Left hindlimb (tissue), 1 donor: ENCODE data around the gene TWIST2.

Experiments
- DNase-seq: peaks from one replicate; pipeline ENCODE4 v3.0.0-alpha.2; 2018

TWIST2 gene

DNA sequence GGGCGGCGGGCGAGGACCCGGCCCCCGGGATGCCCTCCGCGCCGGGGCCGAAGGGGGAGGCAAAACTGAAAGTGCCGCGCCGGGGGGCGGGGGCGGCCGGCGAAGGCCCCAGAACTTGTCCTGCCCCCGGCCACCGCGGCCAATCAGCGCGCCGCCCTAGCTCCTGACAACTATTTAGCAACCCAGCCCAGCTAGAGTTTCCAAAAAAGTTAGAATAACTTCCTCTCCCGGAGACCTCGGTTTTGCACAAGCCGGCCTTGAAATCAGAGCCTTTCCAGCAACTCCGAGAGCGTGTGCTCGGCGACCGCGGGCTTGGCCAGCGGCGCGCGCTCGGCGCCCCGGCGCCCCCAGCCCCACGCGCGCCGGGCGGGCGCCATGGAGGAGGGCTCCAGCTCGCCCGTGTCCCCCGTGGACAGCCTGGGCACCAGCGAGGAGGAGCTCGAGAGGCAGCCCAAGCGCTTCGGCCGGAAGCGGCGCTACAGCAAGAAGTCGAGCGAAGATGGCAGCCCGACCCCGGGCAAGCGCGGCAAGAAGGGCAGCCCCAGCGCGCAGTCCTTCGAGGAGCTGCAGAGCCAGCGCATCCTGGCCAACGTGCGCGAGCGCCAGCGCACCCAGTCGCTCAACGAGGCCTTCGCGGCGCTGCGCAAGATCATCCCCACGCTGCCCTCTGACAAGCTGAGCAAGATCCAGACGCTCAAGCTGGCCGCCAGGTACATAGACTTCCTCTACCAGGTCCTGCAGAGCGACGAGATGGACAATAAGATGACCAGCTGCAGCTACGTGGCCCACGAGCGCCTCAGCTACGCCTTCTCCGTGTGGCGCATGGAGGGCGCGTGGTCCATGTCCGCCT lies at the start of gene TWIST2:
TWIST2 (plus strand) TSS at position 245 of the 850 bp plus-strand sequence; CDS start at position 376, 131 bp downstream.
- DNase-seq: peak; percentile 86

DNA sequence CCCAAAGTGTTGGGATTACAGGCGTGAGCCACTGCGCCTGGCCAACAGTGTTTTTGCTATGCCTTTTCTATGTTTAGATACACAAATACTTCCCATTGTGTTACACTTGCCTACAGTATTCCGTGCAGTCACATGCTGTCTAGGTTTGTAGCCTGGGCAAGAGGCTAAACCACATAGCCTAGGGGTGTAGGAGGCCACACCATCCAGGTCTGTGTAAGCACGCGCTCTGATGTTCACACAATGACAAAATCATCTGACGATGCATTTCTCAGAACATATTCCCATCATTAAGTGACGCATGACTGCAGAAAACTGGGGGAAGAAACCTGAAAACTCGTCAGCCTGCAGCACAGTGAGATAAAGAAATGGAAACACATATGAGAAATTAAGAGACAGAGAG lies 46.1 kb upstream of the TWIST2 start:
- no peak for DNase-seq

DNA sequence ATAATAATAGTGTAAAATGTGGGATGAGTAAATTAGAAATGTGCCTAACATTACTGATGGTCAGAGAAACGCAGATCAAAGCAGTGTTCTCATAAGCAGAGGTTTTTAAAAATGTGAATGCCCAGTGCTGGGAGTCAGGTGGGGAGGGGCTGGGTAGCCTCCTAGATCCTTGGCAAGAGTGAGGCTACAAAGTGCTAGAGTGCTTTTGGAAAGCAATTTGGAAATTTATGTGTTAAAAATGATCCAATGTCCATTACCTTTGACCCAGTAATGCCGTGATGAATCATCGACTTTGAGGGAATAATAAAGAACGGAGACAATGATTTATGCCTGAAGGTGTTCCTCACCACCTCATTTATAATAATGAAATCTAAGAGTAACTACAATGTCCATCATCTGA lies 44.9 kb upstream of the TWIST2 start:
- DNase-seq: no peak

- no peak for DNase-seq
These were observed 43.7 kb upstream of the TWIST2 start for GRCh38 chr2:238803996-238804870.

DNA sequence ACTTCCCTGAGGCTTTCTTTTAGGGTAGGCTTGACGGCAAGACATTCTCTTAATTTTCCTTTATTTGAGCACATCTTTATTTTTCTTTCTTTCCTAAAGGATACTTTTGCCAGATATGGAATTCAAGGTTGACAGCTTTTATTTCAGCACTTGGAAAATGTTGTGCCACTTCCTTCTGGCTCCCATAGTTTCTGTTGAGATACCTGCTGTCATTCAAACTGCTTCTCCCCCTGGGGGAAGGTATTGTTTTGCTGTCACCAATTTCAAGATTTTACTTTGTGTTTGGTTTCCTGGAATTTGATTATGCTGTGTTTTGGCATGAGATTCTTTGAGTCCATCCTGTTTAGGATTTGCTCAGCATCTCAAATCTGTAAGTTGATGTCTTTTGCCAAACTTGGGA lies 39.1 kb upstream of the TWIST2 start:
- DNase-seq: no peak

- no peak for DNase-seq
These were observed 37.6 kb upstream of the TWIST2 start for GRCh38 chr2:238810321-238810720.

DNA sequence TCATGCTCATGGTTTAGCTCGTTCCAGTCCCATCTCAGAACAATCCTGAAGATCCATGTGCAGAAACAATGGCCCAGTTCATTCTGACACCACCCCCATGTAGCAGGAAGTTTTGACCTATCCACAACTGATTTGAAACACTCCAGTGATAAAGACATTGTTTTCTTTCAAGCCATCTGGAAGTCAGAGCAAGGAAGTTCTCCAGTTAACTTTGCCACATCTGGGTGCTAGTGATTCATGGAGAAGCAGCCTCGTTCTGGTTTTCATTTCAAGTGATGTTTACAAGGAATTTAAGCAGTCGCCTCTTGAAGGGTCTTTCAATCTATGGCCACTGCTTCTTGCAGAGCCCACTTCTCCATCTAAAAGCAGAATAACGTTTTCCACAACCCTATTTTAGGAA lies 36.6 kb upstream of the TWIST2 start:
- no peak for DNase-seq

GRCh38 chr2:238811759-238812158 lies 36.1 kb upstream of the TWIST2 start:
- DNase-seq: no peak

DNA sequence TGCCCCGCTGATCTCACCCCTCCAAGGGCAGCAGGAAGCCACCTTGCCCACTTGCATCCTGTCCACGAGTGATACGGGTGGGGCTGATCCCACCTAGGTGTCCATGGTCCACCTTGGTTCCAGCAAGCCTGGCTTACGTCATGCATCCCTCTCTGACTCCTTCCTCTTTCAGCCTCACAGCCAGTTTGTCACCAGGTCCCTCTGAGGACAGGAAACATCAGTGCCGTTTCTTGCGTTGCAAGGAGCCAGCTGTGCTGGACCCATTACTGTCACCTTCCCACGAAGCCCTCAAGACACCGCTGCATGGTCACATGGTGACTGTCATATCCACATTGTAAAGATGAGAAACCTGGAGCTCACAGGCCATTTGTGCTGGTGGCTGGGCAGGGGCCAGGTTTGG lies 34.8 kb upstream of the TWIST2 start:
- no peak for DNase-seq

DNA sequence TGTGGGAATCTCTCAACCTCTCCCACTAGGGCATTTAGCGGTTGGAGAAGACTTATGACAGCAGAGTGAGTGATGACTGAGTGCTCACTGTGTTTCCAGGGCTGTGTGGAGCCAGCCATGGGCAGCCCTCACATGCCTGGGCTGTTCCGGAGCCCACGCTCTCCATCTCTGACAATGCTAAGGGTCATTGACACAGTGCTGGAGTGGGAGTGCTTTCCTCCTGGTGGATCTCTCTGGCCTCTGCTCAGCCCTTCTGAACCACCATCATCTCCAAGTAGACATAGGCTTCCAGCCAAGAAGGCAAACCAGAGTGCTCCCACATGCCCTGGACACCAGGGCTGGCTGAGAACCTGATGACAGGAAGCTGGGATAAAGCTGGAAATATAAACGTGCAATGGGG lies 33.1 kb upstream of the TWIST2 start:
- DNase-seq: no peak

DNA sequence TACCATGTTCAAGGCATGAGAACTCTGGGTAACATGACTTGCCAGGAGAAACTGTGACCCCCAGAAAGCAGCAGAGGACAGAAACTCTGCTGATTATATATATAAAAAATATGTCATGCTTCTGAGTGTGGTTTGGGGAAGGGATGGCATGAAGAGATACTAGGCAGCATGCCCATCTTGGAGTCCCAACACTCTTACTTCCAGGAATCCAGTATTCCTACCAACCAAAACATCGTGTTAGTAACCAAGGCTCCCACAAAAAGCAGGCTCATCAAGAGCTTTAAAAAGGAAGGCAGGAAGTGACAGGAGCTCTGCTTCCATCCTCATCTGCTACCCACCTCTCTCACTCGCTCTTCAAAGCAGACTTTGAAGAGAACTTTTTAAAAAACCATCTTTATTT lies 31.6 kb upstream of the TWIST2 start:
- no peak for DNase-seq

DNA sequence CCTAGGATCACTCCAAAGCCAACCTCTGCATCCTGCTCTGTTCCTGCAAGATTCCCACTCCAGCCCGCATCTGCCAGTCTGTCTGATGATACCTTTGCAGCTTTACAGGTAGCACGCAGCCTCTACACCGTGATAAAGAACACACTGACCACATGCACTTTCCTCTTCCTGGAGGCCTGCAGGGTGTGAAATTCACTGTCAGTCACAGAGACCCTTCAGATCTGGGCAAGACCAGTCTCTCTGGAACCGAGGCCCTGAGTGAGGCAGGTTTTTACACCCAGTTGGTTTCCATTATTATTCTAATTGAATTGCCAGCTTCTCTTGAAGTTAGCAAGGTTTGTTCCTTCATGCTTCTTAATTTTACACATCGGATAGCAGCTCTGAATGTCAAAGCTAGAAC lies 30.5 kb upstream of the TWIST2 start:
- no peak for DNase-seq

- no peak for DNase-seq
These were observed 30.0 kb upstream of the TWIST2 start for GRCh38 chr2:238817891-238818290.

DNA sequence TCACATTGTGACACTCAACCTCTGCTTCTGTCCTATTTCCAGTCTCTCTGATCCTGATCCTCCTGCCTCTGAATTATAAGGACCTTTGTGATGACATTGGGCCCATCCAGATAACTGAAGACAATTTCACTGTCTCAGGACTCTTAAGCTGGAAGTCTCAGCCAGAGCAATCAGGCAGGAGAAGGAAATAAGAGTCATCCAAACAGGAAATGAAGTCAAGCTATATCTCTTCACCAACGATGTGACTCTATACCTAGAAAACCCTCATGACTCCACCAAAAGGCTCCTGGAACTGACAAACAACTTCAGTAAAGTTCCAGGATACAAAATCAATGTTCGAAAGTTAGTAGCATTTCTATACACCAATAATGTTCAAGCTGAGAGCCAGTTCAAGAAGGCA lies 29.3 kb upstream of the TWIST2 start:
- DNase-seq: no peak

GRCh38 chr2:238820197-238820596 lies 27.7 kb upstream of the TWIST2 start:
- DNase-seq: no peak

- no peak for DNase-seq
These were observed 27.0 kb upstream of the TWIST2 start for GRCh38 chr2:238820916-238821315.

DNA sequence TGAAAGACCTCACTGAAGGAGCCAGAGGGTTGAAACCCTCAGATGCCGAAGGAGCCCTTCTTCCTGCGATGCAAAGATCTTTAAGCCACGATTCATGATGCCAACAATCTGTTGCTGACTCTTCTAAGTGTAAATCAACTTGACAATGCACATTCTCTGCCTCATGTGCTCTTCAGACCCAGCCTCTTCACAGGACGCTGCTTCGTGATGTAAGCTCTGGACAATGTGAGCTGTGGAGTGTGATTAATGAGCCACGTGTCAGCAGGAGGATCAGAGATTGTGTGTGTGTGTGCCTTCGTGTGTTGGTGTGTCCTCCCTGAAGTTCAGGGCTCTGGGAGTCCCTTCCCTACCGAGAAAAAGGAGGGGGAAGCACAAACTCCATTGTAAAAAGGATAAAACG lies 26.5 kb upstream of the TWIST2 start:
- DNase-seq: no peak

DNA sequence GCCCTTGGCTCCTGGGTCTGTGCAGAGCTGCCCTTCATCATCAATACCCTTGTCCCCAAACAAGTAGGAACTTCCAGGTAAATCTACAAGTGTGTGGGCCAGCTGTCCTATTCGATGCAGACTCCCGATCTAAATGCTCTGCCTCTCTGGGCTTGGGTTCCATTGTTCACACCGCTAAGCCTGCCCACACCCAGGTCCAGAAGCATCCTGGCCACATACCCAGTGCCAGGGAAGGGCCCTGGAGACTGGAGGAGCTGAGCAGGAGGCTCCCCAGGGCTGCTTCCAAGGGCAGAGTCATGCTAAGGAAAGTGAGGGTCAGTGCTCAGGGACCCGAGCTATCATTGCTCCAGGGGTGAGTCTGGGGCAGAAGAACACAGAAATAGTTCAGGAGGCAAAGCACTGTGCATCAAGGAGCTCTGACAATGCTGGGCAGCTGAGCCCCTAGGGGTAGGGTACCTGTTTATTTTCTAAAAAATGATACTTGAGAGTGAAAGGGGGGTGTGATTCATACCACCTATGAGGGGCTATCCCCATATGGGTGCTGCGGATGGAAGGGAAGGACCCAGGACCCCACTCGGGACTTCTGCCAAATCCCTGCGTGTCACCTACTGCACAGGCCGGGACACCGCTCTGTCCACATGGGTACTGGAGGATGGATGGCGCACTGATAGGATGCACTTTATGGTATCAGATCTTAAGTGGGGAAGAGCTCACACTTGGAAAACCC lies 25.8 kb upstream of the TWIST2 start:
- DNase-seq: no peak

DNA sequence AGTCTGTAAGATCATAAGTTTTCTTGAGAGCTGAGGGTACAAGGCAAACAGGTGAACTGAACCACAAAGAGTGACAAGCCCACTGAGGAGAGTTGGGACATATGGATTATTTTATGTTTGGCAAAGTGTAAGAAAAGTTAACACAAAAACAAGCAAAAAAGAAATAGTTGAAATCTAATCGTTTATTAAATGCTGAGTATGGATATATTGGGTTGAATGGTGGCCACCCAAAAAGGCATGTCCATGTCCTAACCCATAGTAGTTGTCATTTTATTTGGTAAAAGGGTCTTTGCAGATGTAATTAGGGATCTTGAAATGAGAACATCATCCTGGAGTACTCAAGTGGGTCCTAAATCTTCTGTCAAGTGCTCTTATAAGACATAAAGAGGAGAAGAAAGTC lies 24.9 kb upstream of the TWIST2 start:
- DNase-seq: no peak

- no peak for DNase-seq
These were observed 16.7 kb upstream of the TWIST2 start for GRCh38 chr2:238831177-238831576.

- DNase-seq: no peak
These were observed 12.9 kb upstream of the TWIST2 start for GRCh38 chr2:238834982-238835381.

- no peak for DNase-seq
These were observed 12.1 kb upstream of the TWIST2 start for GRCh38 chr2:238835726-238836301.

DNA sequence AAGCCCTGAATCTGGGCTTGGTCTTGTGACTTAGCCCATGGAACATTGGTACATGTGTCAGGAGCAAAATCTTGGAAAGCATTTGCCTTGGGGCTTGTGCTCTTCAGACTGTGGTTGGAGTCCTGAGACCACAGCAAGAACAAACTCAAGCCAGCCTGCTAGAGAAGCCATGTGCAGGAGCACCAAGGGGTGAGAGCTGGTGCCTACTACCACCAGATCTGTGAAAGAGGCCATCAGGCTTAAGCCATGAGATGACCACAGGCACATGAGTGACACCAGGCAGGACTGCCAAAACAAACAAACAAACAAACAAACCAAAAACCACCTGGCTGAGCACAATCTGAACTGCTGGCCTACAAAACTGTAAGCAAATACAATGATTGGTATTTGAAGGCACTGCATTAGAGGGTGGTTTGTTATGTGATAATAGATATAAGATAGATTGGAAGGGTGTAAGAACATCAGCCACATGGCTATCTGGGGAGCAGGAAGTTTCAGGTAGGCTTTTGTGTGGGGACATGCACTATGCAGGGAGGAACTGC lies 9.0 kb upstream of the TWIST2 start:
- no peak for DNase-seq
